Measurements from ENCODE around the gene CMTM8. TPM values are rescaled to one million over a fixed set of nuclear protein-coding genes. Genes with fewer than 3 reads are reported as not detected.
A peak's percentile ranks its signal among the peaks of the same experiment; 100 is the strongest.

CMTM8 gene
- total and polyA plus RNA-seq, 9 donors: 0.48 to 9.9 (median 2.1) TPM

GRCh38 chr3:32372213-32372490 is 133.7 kb downstream of the CMTM8 start:
- WGBS, 3 donors: 97% methylated on average over 4 of the region's 4 CpGs
- TF ChIP-seq POLR2A (IDR thresholded peaks at IDR 0.05) (no peak), CTCF (IDR thresholded peaks at IDR 0.05) (no peak), EP300 (IDR thresholded peaks at IDR 0.05) (no peak)
- Histone ChIP-seq H3K27me3 (no peaks in the 10 kb centered on the region), H3K27ac (no peak overlapping the region), H3K9me3 (no peaks in the 10 kb centered on the region), H3K4me1 (ENCODE audit: insufficient read depth) (no peaks in the 10 kb centered on the region), H3K36me3 (no peaks in the 10 kb centered on the region), H3K4me3 (no peak overlapping the region)
- no peak for DNase-seq
- intact Hi-C loops (cut with DNase I): loop anchor here in 2 of 4 donors (5.0 to 10.0 kb wide), 3 partner anchors 93 to 293 kb away; no protein-coding TSS in a partner anchor

GRCh38 chr3:32373276-32373675 is 134.8 kb downstream of the CMTM8 start:
- Histone ChIP-seq H3K27ac (no peak overlapping the region), H3K27me3 (no peaks in the 10 kb centered on the region), H3K9me3 (no peaks in the 10 kb centered on the region), H3K4me1 (ENCODE audit: insufficient read depth) (no peaks in the 10 kb centered on the region), H3K4me3 (no peak overlapping the region), H3K36me3 (no peaks in the 10 kb centered on the region)
- DNase-seq: no peak
- TF ChIP-seq POLR2A (IDR thresholded peaks at IDR 0.05) (no peak), CTCF (IDR thresholded peaks at IDR 0.05) (no peak), EP300 (IDR thresholded peaks at IDR 0.05) (no peak)
- 71 to 79% (median 72%) methylated on average over 5 of the region's 5 CpGs for WGBS, 3 donors
- intact Hi-C loops (cut with DNase I): loop anchor here in 2 of 4 donors (5.0 to 10.0 kb wide), 3 partner anchors 92 to 292 kb away; no protein-coding TSS in a partner anchor

GRCh38 chr3:32373844-32374243 is 135.4 kb downstream of the CMTM8 start:
- Histone ChIP-seq H3K9me3 (no peaks in the 10 kb centered on the region), H3K36me3 (no peaks in the 10 kb centered on the region), H3K4me3 (no peak overlapping the region), H3K4me1 (ENCODE audit: insufficient read depth) (no peaks in the 10 kb centered on the region), H3K27ac (no peak overlapping the region), H3K27me3 (no peaks in the 10 kb centered on the region)
- intact Hi-C loops (cut with DNase I): loop anchor here in 2 of 4 donors (5.0 to 10.0 kb wide), 3 partner anchors 91 to 291 kb away; no protein-coding TSS in a partner anchor
- 68 to 83% (median 79%) methylated on average over 5 of the region's 5 CpGs for WGBS, 3 donors
- TF ChIP-seq POLR2A (IDR thresholded peaks at IDR 0.05) (no peak), EP300 (IDR thresholded peaks at IDR 0.05) (no peak), CTCF (IDR thresholded peaks at IDR 0.05) (no peak)
- no peak for DNase-seq

GRCh38 chr3:32374788-32375595 is 136.5 kb downstream of the CMTM8 start:
- H3K27ac ChIP-seq: no peak overlapping the region
- 45 to 49% (median 49%) methylated on average over 12 of the region's 12 CpGs for WGBS, 3 donors
- H3K27me3 ChIP-seq: no peaks in the 10 kb centered on the region
- H3K4me1 ChIP-seq (ENCODE audit: insufficient read depth): no peaks in the 10 kb centered on the region
- peak in 2 of 5 donors; percentile 32 to 54 for DNase-seq
- no peaks in the 10 kb centered on the region for H3K36me3 ChIP-seq
- peak in 2 of 3 donors; percentile 47 to 57 for TF ChIP-seq CTCF (IDR thresholded peaks at IDR 0.05)
- TF ChIP-seq EP300 (IDR thresholded peaks at IDR 0.05): no peak
- intact Hi-C loops (cut with DNase I): loop anchor here in 3 of 4 donors (5.0 to 10.0 kb wide), 3 partner anchors 90 to 290 kb away; no protein-coding TSS in a partner anchor
- H3K9me3 ChIP-seq: no peaks in the 10 kb centered on the region
- H3K4me3 ChIP-seq: no peak overlapping the region
